HepG2 (cell line): ENCODE data around the gene SIK3. TPM values are rescaled to one million over a fixed set of nuclear protein-coding genes. Genes with fewer than 3 reads are reported as not detected.

Experiments used
- ATAC-seq: fragments of 200-7000 bp; cut with Tn5 transposase; 3 replicates; pipeline ENCODE4 v1.9.1; 2020; ENCODE audit warnings: mild to moderate bottlenecking, moderate library complexity
- BruUV-seq: library from RNA; stranded (reverse); fragments of 400-500 nt; replicated peaks from 2 replicates; lab custom pipeline; 2021; lab: Mats Ljungman, UMichigan
- CTCF ChIA-PET: fragments of 300-600 bp; formaldehyde crosslinking; extraction: SDS; loops from one replicate; lab custom pipeline; 2021; ENCODE audit warnings: low total read pairs, inconsistent platforms, low intra/inter-chr PET ratio; lab: Yijun Ruan, JAX
- POLR2A ChIA-PET: fragments of 350-600 bp; sonication (Branson Sonifier 250); formaldehyde crosslinking; loops from one replicate; lab custom pipeline; 2020; ENCODE audit warnings: antibody characterized with exemption, inconsistent platforms; lab: Yijun Ruan, JAX
- DNase-seq: peaks from one replicate; pipeline ENCODE4 v3.0.0-alpha.2; 2015; ENCODE audit warnings: low spot score
- FAIRE-seq: peaks from 3 replicates; lab custom pipeline; 2011; peaks lifted over from hg19 to GRCh38; lab: Jason Lieb, UNC
- H2AFZ ChIP-seq: one replicate; pipeline ENCODE4 v1.6.1; 2011; ENCODE audit warnings: low read length, inconsistent platforms
- H3K27ac ChIP-seq: fragments of 300-600 bp; 3 replicates; pipeline ENCODE4 v1.8.0; 2011; ENCODE audit warnings: mixed run types, mild to moderate bottlenecking, mixed read lengths, low read length, inconsistent platforms; ENCODE audit not compliant: insufficient read depth; ENCODE audit errors: extremely low read length
- H3K27me3 ChIP-seq, 2 experiments: fragments of 200-600 bp in 1 of 2; 2 replicates in 1 of 2; 3 replicates in 1 of 2; pipeline versions ENCODE4 v1.6.0 to v1.8.0; 2011; ENCODE audit warnings: low read length in 2 of 2, mild to moderate bottlenecking in 2 of 2, moderate library complexity in 2 of 2, inconsistent platforms in 1 of 2; ENCODE audit not compliant: insufficient read depth in 2 of 2, control insufficient read depth in 1 of 2
- H3K36me3 ChIP-seq, 2 experiments: fragments of 200-600 bp in 1 of 2; replicated peaks in 1 of 2; 2 replicates in 1 of 2; 3 replicates in 1 of 2; pipeline versions ENCODE4 v1.5.1 to v1.8.0; 2011; ENCODE audit warnings: low read length in 2 of 2, inconsistent platforms in 1 of 2; ENCODE audit not compliant: insufficient read depth in 2 of 2, control insufficient read depth in 1 of 2
- H3K4me1 ChIP-seq: 2 replicates; pipeline ENCODE4 v1.5.1; 2012; ENCODE audit warnings: low read length, inconsistent platforms; ENCODE audit not compliant: insufficient read depth
- H3K4me2 ChIP-seq: 2 replicates; pipeline ENCODE4 v1.6.0; 2011; ENCODE audit warnings: low read depth, low read length, inconsistent platforms
- H3K4me3 ChIP-seq, 3 experiments: fragments of 200-600 bp in 1 of 3; sonication (generic), shearing (Covaris generic) in 1 of 3; replicated peaks in 1 of 3; 2 replicates each; pipeline ENCODE4 v1.5.1; 2011 to 2016; ENCODE audit warnings: low read length in 3 of 3, inconsistent platforms in 2 of 3, low read depth in 2 of 3, mild to moderate bottlenecking in 2 of 3, control low read depth in 1 of 3, mixed read lengths in 1 of 3; ENCODE audit not compliant: insufficient read depth in 1 of 3
- H3K79me2 ChIP-seq: one replicate; pipeline ENCODE4 v1.6.1; 2011; ENCODE audit warnings: low read length, inconsistent platforms; ENCODE audit not compliant: insufficient read depth
- H3K9ac ChIP-seq: 2 replicates; pipeline ENCODE4 v1.6.0; 2011; ENCODE audit warnings: mild to moderate bottlenecking, low read depth, low read length, inconsistent platforms; ENCODE audit not compliant: insufficient read depth
- H3K9me3 ChIP-seq: 2 replicates; pipeline ENCODE4 v1.5.1; 2012; ENCODE audit warnings: mild to moderate bottlenecking, low read length
- H4K20me1 ChIP-seq: 2 replicates; pipeline ENCODE4 v1.6.0; 2011; ENCODE audit warnings: inconsistent platforms, mild to moderate bottlenecking, low read length, moderate library complexity; ENCODE audit not compliant: insufficient read depth
- ATAD3A ChIP-seq: sonication (generic); formaldehyde crosslinking; IDR thresholded peaks from 2 replicates; pipeline ENCODE4 v1.4.0; 2020; ENCODE audit warnings: missing genetic modification reagents
- ATF2 ChIP-seq: sonication (generic); formaldehyde crosslinking; IDR thresholded peaks from 2 replicates; pipeline ENCODE4 v1.4.0; 2020; ENCODE audit warnings: missing genetic modification reagents
- ETV6 ChIP-seq: sonication (generic); formaldehyde crosslinking; conservative IDR thresholded peaks from 2 replicates; pipeline ENCODE4 v1.4.0; 2020; ENCODE audit warnings: missing genetic modification reagents
- FOXA1 ChIP-seq, 2 experiments: fragments of 450-650 bp in 1 of 2; sonication (generic) in 1 of 2; formaldehyde crosslinking in 1 of 2; IDR thresholded peaks; 2 replicates each; pipeline versions ENCODE4 v1.4.0 to v1.6.1; 2016 to 2020; ENCODE audit warnings: missing genetic modification reagents in 1 of 2
- HOXA9 ChIP-seq: sonication (generic); formaldehyde crosslinking; IDR thresholded peaks from 2 replicates; pipeline ENCODE4 v1.8.1; 2022; ENCODE audit warnings: missing genetic modification reagents, mild to moderate bottlenecking, moderate library complexity, borderline replicate concordance
- NCOA5 ChIP-seq: sonication (generic); formaldehyde crosslinking; IDR thresholded peaks from 2 replicates; pipeline ENCODE4 v1.4.0; 2020; ENCODE audit warnings: missing genetic modification reagents
- NR1H2 ChIP-seq: sonication (generic); formaldehyde crosslinking; IDR thresholded peaks from 2 replicates; pipeline ENCODE4 v1.8.1; 2022; ENCODE audit warnings: low read depth, missing genetic modification reagents, borderline replicate concordance
- PRMT3 ChIP-seq: sonication (generic); formaldehyde crosslinking; IDR thresholded peaks from 2 replicates; pipeline ENCODE4 v1.8.1; 2022; ENCODE audit warnings: low read depth, mild to moderate bottlenecking, moderate library complexity, missing genetic modification reagents, borderline replicate concordance
- SNAPC4 ChIP-seq: sonication (generic); formaldehyde crosslinking; IDR thresholded peaks from 2 replicates; pipeline ENCODE4 v1.4.0; 2020; ENCODE audit warnings: mild to moderate bottlenecking, missing genetic modification reagents
- SRF ChIP-seq: IDR thresholded peaks from 2 replicates; pipeline ENCODE4 v1.6.1; 2011; ENCODE audit warnings: mild to moderate bottlenecking, low read depth, low read length, moderate library complexity
- THAP11 ChIP-seq: IDR thresholded peaks from 2 replicates; pipeline ENCODE4 v1.6.1; 2016; ENCODE audit warnings: missing biosample characterization, missing genetic modification reagents
- U2AF1 ChIP-seq: fragments of 200-400 bp; formaldehyde crosslinking; optimal IDR thresholded peaks from 2 replicates; pipeline ENCODE3; 2017; ENCODE audit warnings: mild to moderate bottlenecking, low read depth, low read length
- XBP1 ChIP-seq: sonication (generic); formaldehyde crosslinking; IDR thresholded peaks from 2 replicates; pipeline ENCODE4 v1.5.0; 2020; ENCODE audit warnings: missing genetic modification reagents
- ZNF121 ChIP-seq: sonication (generic); formaldehyde crosslinking; IDR thresholded peaks from 2 replicates; pipeline ENCODE4 v1.5.0; 2020; ENCODE audit warnings: mild to moderate bottlenecking, missing genetic modification reagents
- ZNF253 ChIP-seq: sonication (generic); formaldehyde crosslinking; IDR thresholded peaks from 2 replicates; pipeline ENCODE4 v1.8.0; 2022; ENCODE audit warnings: mild to moderate bottlenecking, missing genetic modification reagents, borderline replicate concordance
- ZNF354B ChIP-seq: sonication (generic); formaldehyde crosslinking; IDR thresholded peaks from 2 replicates; pipeline ENCODE4 v1.8.0; 2022; ENCODE audit warnings: mild to moderate bottlenecking, missing genetic modification reagents
- ZNF670 ChIP-seq: sonication (generic); formaldehyde crosslinking; IDR thresholded peaks from 2 replicates; pipeline ENCODE4 v1.8.0; 2022; ENCODE audit warnings: mild to moderate bottlenecking, missing genetic modification reagents, borderline replicate concordance
- ZNF709 ChIP-seq: sonication (generic); formaldehyde crosslinking; IDR thresholded peaks from 2 replicates; pipeline ENCODE4 v1.5.0; 2020; ENCODE audit warnings: mild to moderate bottlenecking, missing genetic modification reagents
- ZNF790 ChIP-seq: sonication (generic); formaldehyde crosslinking; IDR thresholded peaks from 2 replicates; pipeline ENCODE4 v1.8.0; 2022; ENCODE audit warnings: missing genetic modification reagents, mild to moderate bottlenecking, borderline replicate concordance
- WGBS: methylation state at CpG from one replicate; pipeline ENCODE4 v1.1.6; 2017; ENCODE audit warnings: low lambda C conversion rate; 5-methylcytosine and 5-hydroxymethylcytosine counted together
- in situ Hi-C: cut with HindIII; loops from 2 replicates; pipeline ENCODE4 v1.10.0; 2017; ENCODE audit warnings: low pct_unique_long_range_greater_than_20kb; ENCODE audit not compliant: extremely low pct_ligation_motif_present
- intact Hi-C: fragments of 100-400 bp; cut with micrococcal nuclease; formaldehyde crosslinking; loops from one replicate; pipeline ENCODE4 v1.10.0; 2022; ENCODE audit not compliant: unreplicated experiment
- polyA plus RNA-seq, 8 experiments: library from polyadenylated mRNA; depleted of rRNA in 3 of 8; stranded (reverse) in 7 of 8; unstranded in 1 of 8; fragments of >200 nt; fragmentation: Illumina TruSeq in 4 of 8; extraction: Trizol in 4 of 8; gene quantifications; 2 replicates each; pipeline versions ENCODE4 v1.2.1 to v1.2.3, GENCODE V29; 2011 to 2016; ENCODE audit warnings: low read depth in 4 of 8, missing spikeins in 1 of 8, mixed read lengths in 1 of 8; ENCODE audit not compliant: insufficient read depth in 1 of 8
- total RNA-seq, 5 experiments: library from RNA; depleted of rRNA; stranded (reverse); fragments of >200 nt; fragmentation: Illumina TruSeq; extraction: Trizol; gene quantifications; 2 replicates each; pipeline ENCODE4 v1.2.3, GENCODE V29; 2016; ENCODE audit warnings: low read depth in 1 of 5

Gene SIK3
- total and polyA plus RNA-seq, 2 of the 13 experiments (the other 11 are each of a cell fraction or from before 2014, with no cell fraction given) = 5.7 to 9.8 TPM

GRCh38 chr11:117076941-117077691 lies 21.1 kb downstream of the SIK3 start:
- no TSS peak for BruUV-seq
- intact Hi-C loops (loop anchor here (2.0 to 5.0 kb wide), 2 partner anchors 18 to 55 kb away; no protein-coding TSS in a partner anchor), in situ Hi-C loops (no loop called here)
- 9% methylated on average over 3 of the region's 3 CpGs for WGBS
- Histone ChIP-seq H3K9ac (peak overlapping the region; percentile 17; the same call in 1 of the 2 replicates), H3K9me3 (no peaks in the 10 kb centered on the region), H3K4me1 (peaks cover 53% of the 10 kb centered on the region), H3K36me3 (no peaks in the 10 kb centered on the region), H3K27me3 (no peaks in the 10 kb centered on the region), H3K27ac (peak overlapping the region; percentile 57), H2AFZ (no peak overlapping the region), H3K4me3 (peak overlapping the region in 1 of 3 experiments; percentile 5; a peak in 1 of 6 replicates), H3K4me2 (peak overlapping the region; percentile 55), H4K20me1 (peaks cover 83% of the 10 kb centered on the region), H3K79me2 (peaks cover 54% of the 10 kb centered on the region)
- ChIA-PET POLR2A (interaction anchor here (0.8 to 2.0 kb wide), 8 partner anchors 16 to 286 kb away, joined by 4 to 25 read pairs (median 6); partner anchors contain the start of genes APOA1, APOC3, PAFAH1B2 and SIDT2), CTCF (no interaction called here)
- peak; percentile 91 for ATAC-seq
- FAIRE-seq = peak; percentile 92
- DNase-seq = peak; percentile 96
- TF ChIP-seq THAP11 (CRISPR knock-in tag) (peak; percentile 52; the same call in 1 of the 2 replicates), ATF2 (CRISPR knock-in tag) (no peak), SNAPC4 (CRISPR knock-in tag) (no peak), XBP1 (no peak), FOXA1 (IDR thresholded peaks at IDR 0.05) (no peak), FOXA1 (CRISPR knock-in tag; IDR thresholded peaks at IDR 0.05) (peak; percentile 51; the same call in 1 of the 2 replicates), U2AF1 (no peak), SRF (no peak), PRMT3 (CRISPR knock-in tag) (no peak), ATAD3A (CRISPR knock-in tag) (no peak), ZNF354B (CRISPR knock-in tag) (no peak), NCOA5 (CRISPR knock-in tag) (no peak), ZNF790 (no peak), ZNF709 (CRISPR knock-in tag) (no peak), ZNF121 (CRISPR knock-in tag) (peak; percentile 93), NR1H2 (CRISPR knock-in tag) (no peak), ZNF253 (no peak), ETV6 (CRISPR knock-in tag) (no peak), ZNF670 (CRISPR knock-in tag) (no peak), HOXA9 (CRISPR knock-in tag) (no peak)
